Measurements from ENCODE around the gene SETD2. TPM values are rescaled to one million over a fixed set of nuclear protein-coding genes. Genes with fewer than 3 reads are reported as not detected.
A peak's percentile ranks its signal among the peaks of the same experiment; 100 is the strongest.
"Not testable (repeated sequence)": the region's sequence is repeated elsewhere in the genome, so short reads cannot be mapped to it uniquely, and the experiment has no call there.

Gene SETD2
- total and polyA plus RNA-seq, 2 experiments from 2014 or later, result 16.7 to 45.2 TPM

DNA sequence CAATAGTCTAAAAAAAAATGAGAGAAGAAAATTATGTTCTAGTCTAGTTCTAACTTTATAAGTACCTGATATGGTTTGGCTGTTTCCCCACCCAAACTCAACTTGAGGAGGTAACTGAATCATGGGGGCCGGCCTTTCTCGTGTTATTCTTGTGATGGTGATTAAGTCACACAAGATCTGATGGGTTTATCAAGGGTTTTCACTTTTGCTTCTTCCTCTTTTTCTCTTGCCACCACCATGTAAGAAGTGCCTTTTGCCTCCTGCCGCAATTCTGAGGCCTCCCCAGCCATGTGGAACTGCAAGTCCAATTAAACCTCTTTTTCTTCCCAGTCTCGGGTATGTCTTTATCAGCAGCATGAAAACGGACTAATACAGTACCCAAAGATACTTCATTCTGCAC, 44.5 kb downstream of the SETD2 start:
- not testable (repeated sequence) for H3K4me2 ChIP-seq; DNase-seq (ENCODE audit: low spot score); H3K27ac Mint-ChIP-seq; H2AFZ ChIP-seq; H3K9me2 ChIP-seq (ENCODE audit: insufficient read depth); H4K20me1 ChIP-seq (replicated peaks; ENCODE audit: insufficient read depth); H3K27me3 Mint-ChIP-seq (ENCODE audit: insufficient read depth, low read depth, poor library complexity); H3K4me3 ChIP-seq; H3K4me1 Mint-ChIP-seq; H3K4me3 Mint-ChIP-seq; H3K27me3 ChIP-seq (ENCODE audit: insufficient read depth); H3K9me3 Mint-ChIP-seq; ATAC-seq; H3F3A ChIP-seq (replicated peaks; ENCODE audit: low read depth); H3K4me1 ChIP-seq (ENCODE audit: insufficient read depth)
- H3K36me3 ChIP-seq (ENCODE audit: insufficient read depth), result peaks cover 33% of the 10 kb centered on the region
- H3K36me3 Mint-ChIP-seq (ENCODE audit: low read depth), result peaks cover 54% of the 10 kb centered on the region
- H3K79me2 ChIP-seq (replicated peaks; ENCODE audit: insufficient read depth), result peaks cover 11% of the 10 kb centered on the region
- 0 out of 2 replicates have a peak overlapping the region, but pooled peaks have one; percentile 20 for H3K27ac ChIP-seq (ENCODE audit: low read depth)

GRCh38 chr3:47117807-47118364, 46.0 kb downstream of the SETD2 start:
- H3K36me3 Mint-ChIP-seq (ENCODE audit: low read depth), result peaks cover 55% of the 10 kb centered on the region
- peaks cover 16% of the 10 kb centered on the region for H3K4me1 ChIP-seq (ENCODE audit: insufficient read depth)

GRCh38 chr3:47115524-47115923, 48.4 kb downstream of the SETD2 start:
- not testable (repeated sequence) for H3K9me3 Mint-ChIP-seq; H3K36me3 ChIP-seq (ENCODE audit: insufficient read depth); H3K27me3 ChIP-seq (ENCODE audit: insufficient read depth); H3K9me2 ChIP-seq (ENCODE audit: insufficient read depth); H4K20me1 ChIP-seq (replicated peaks; ENCODE audit: insufficient read depth); DNase-seq (ENCODE audit: low spot score); H3K4me2 ChIP-seq; H3K4me3 Mint-ChIP-seq; H3F3A ChIP-seq (replicated peaks; ENCODE audit: low read depth); H3K4me3 ChIP-seq; H3K79me2 ChIP-seq (replicated peaks; ENCODE audit: insufficient read depth); H2AFZ ChIP-seq; H3K27me3 Mint-ChIP-seq (ENCODE audit: insufficient read depth, low read depth, poor library complexity); H3K27ac Mint-ChIP-seq; ATAC-seq
- H3K4me1 Mint-ChIP-seq, result peaks cover 24% of the 10 kb centered on the region
- Histone ChIP-seq H3K4me1 (ENCODE audit: insufficient read depth) (peaks cover 16% of the 10 kb centered on the region), H3K27ac (ENCODE audit: low read depth) (peak overlapping the region; percentile 84; the same call in 1 of the 2 replicates)
- peaks cover 43% of the 10 kb centered on the region for H3K36me3 Mint-ChIP-seq (ENCODE audit: low read depth)

More at GRCh38 chr3:47117807-47118364, 46.0 kb downstream of the SETD2 start:
- H3K36me3 ChIP-seq (ENCODE audit: insufficient read depth), result peaks cover 22% of the 10 kb centered on the region; the same call in 1 of the 2 replicates
- peaks cover 5% of the 10 kb centered on the region; the same call in 1 of the 2 replicates for H3K79me2 ChIP-seq (replicated peaks; ENCODE audit: insufficient read depth)
- Mint-ChIP-seq H3K4me1 (peaks cover 23% of the 10 kb centered on the region), H3K27me3 (ENCODE audit: insufficient read depth, low read depth, poor library complexity) (peaks cover 3% of the 10 kb centered on the region), H3K9me3 (no peaks in the 10 kb centered on the region), H3K27ac (no peak overlapping the region), H3K4me3 (no peak overlapping the region)
- H3K9me2 ChIP-seq (ENCODE audit: insufficient read depth), result no peaks in the 10 kb centered on the region
- H2AFZ ChIP-seq, result no peak overlapping the region
- no peak overlapping the region for H3K4me2 ChIP-seq
- H3K27ac ChIP-seq (ENCODE audit: low read depth), result no peak overlapping the region; the same call in 1 of the 2 replicates
- TF ChIP-seq NANOG (IDR thresholded peaks at IDR 0.05; ENCODE audit: borderline replicate concordance) (no peak), STAT1 (IDR thresholded peaks at IDR 0.05; ENCODE audit: unreplicated experiment) (no peak), ZNF114 (CRISPR knock-in tag; IDR thresholded peaks at IDR 0.05) (no peak), CREB1 (CRISPR knock-in tag; IDR thresholded peaks at IDR 0.05; ENCODE audit: low read depth) (no peak), EZH2 (IDR thresholded peaks at IDR 0.05; ENCODE audit: low read depth, unreplicated experiment) (no peak), ETS1 (IDR thresholded peaks at IDR 0.05) (no peak), POLR2AphosphoS5 (IDR thresholded peaks at IDR 0.05; ENCODE audit: low read depth) (no peak), EZH2phosphoT487 (IDR thresholded peaks at IDR 0.05; ENCODE audit: unreplicated experiment) (no peak)
- DNase-seq (ENCODE audit: low spot score) (no peak), ATAC-seq (no peak)
- no peaks in the 10 kb centered on the region for H3F3A ChIP-seq (replicated peaks; ENCODE audit: low read depth)
- 0 out of 2 replicates have a peak, but pooled peaks cover 4% of the 10 kb centered on the region for H4K20me1 ChIP-seq (replicated peaks; ENCODE audit: insufficient read depth)
- H3K4me3 ChIP-seq, result no peak overlapping the region
- H3K27me3 ChIP-seq (ENCODE audit: insufficient read depth), result no peaks in the 10 kb centered on the region

Data from GM23338 (cell line).